ENCODE results near the gene GPATCH1.

GPATCH1 gene

DNA sequence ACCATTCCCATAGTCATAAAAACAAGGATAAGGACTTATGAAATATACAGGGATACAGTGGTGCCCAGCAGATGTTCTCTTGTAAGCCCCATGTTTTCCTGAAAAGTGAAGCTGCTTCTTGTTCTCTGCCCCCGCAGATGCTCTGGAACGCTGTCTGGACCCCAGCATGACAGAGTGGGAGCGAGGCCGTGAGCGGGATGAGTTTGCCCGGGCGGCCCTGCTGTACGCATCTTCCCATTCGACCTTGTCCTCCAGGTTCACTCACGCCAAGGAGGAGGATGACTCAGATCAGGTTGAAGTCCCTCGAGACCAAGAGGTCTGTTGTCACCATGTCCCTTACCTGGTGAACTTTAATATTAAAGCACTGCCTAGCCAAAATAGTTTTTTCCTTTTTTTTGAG is 30.6 kb downstream of the GPATCH1 start:
- H3K4me3 ChIP-seq (ENCODE audit: low read depth, low read length): no peak overlapping the region
- TF ChIP-seq, protein P1, sequence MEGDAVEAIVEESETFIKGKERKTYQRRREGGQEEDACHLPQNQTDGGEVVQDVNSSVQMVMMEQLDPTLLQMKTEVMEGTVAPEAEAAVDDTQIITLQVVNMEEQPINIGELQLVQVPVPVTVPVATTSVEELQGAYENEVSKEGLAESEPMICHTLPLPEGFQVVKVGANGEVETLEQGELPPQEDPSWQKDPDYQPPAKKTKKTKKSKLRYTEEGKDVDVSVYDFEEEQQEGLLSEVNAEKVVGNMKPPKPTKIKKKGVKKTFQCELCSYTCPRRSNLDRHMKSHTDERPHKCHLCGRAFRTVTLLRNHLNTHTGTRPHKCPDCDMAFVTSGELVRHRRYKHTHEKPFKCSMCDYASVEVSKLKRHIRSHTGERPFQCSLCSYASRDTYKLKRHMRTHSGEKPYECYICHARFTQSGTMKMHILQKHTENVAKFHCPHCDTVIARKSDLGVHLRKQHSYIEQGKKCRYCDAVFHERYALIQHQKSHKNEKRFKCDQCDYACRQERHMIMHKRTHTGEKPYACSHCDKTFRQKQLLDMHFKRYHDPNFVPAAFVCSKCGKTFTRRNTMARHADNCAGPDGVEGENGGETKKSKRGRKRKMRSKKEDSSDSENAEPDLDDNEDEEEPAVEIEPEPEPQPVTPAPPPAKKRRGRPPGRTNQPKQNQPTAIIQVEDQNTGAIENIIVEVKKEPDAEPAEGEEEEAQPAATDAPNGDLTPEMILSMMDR (IDR thresholded peaks at IDR 0.05; ENCODE audit: low read depth, low read length): no peak
- TF ChIP-seq, protein P2, sequence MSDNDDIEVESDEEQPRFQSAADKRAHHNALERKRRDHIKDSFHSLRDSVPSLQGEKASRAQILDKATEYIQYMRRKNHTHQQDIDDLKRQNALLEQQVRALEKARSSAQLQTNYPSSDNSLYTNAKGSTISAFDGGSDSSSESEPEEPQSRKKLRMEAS (IDR thresholded peaks at IDR 0.05; ENCODE audit: low read depth, low read length): no peak
- no peak for TF ChIP-seq POLR2A (IDR thresholded peaks at IDR 0.05; ENCODE audit: extremely low read depth, insufficient read length)
- no peak for TF ChIP-seq MYC (IDR thresholded peaks at IDR 0.05; ENCODE audit: low read depth, low read length)
- DNase-seq (ENCODE audit: low read depth): no peak

DNA sequence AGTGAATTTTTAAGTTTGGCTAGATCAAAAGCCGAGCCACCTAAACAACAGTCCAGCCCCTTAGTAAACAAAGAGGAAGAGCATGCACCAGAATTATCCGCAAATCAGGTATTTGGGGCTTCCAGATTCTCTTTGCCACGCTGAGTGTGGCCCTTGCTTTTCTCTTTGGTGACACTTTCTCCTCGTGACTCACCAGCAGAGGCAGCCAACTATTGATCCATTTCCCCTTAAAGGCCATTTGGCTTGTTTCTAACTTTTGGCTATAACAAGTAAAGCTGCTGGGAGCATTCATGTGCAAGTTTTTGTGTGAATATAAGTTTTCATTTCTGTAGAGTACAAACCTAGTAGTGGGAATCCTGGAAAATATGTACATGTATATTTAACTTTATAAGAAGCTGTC is 33.3 kb downstream of the GPATCH1 start:
- DNase-seq (ENCODE audit: low read depth): no peak
- TF ChIP-seq POLR2A (IDR thresholded peaks at IDR 0.05; ENCODE audit: extremely low read depth, insufficient read length) (no peak), MYC (IDR thresholded peaks at IDR 0.05; ENCODE audit: low read depth, low read length) (no peak)
- TF ChIP-seq, protein P2 (IDR thresholded peaks at IDR 0.05; ENCODE audit: low read depth, low read length): no peak
- TF ChIP-seq, protein P1 (IDR thresholded peaks at IDR 0.05; ENCODE audit: low read depth, low read length): no peak
- no peak overlapping the region for H3K4me3 ChIP-seq (ENCODE audit: low read depth, low read length)

DNA sequence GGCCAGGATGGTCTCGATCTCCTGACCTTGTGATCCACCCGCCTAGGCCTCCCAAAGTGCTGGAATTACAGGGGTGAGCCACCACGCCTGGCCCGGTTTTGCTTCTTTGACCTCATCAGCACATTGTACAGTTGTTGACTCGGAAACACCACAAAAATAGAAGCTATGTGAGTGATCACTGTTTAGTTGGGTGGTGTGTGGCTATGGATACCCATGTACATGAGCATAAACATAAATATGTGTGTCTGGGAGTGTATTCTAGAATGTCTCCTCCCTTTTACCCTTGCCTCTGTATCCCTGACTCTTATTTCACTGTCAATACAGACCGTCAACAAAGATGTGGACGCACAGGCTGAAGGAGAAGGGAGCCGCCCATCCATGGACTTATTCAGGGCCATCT is 36.5 kb downstream of the GPATCH1 start:
- no peak for DNase-seq (ENCODE audit: low read depth)
- H3K4me3 ChIP-seq (ENCODE audit: low read depth, low read length): no peak overlapping the region
- no peak for TF ChIP-seq MYC (IDR thresholded peaks at IDR 0.05; ENCODE audit: low read depth, low read length)
- TF ChIP-seq, protein P1 (IDR thresholded peaks at IDR 0.05; ENCODE audit: low read depth, low read length): no peak

DNA sequence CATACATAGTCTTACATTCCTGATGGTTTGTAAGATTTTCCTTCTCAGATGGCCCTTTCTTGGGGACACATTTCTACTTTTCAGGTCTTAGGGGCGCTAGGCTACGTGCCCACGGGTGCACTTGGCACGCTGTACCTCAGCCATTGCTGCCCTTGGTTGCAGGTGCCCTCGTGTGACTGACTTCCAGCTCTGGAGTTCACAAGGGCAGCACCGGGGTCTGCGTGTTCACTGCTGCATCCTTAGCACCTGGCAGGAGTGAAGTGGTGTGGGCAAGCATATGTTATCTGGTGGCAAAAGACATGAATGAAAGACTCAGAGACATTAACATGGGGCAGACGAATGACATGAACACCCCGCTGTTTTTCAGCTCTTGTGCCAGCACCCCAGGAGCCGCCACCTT is 37.7 kb downstream of the GPATCH1 start:
- no peak overlapping the region for H3K4me3 ChIP-seq (ENCODE audit: low read depth, low read length)
- TF ChIP-seq, protein P1 (IDR thresholded peaks at IDR 0.05; ENCODE audit: low read depth, low read length): no peak
- TF ChIP-seq, protein P2 (IDR thresholded peaks at IDR 0.05; ENCODE audit: low read depth, low read length): no peak
- TF ChIP-seq MYC (IDR thresholded peaks at IDR 0.05; ENCODE audit: low read depth, low read length) (no peak), POLR2A (IDR thresholded peaks at IDR 0.05; ENCODE audit: extremely low read depth, insufficient read length) (no peak)
- DNase-seq (ENCODE audit: low read depth): no peak

DNA sequence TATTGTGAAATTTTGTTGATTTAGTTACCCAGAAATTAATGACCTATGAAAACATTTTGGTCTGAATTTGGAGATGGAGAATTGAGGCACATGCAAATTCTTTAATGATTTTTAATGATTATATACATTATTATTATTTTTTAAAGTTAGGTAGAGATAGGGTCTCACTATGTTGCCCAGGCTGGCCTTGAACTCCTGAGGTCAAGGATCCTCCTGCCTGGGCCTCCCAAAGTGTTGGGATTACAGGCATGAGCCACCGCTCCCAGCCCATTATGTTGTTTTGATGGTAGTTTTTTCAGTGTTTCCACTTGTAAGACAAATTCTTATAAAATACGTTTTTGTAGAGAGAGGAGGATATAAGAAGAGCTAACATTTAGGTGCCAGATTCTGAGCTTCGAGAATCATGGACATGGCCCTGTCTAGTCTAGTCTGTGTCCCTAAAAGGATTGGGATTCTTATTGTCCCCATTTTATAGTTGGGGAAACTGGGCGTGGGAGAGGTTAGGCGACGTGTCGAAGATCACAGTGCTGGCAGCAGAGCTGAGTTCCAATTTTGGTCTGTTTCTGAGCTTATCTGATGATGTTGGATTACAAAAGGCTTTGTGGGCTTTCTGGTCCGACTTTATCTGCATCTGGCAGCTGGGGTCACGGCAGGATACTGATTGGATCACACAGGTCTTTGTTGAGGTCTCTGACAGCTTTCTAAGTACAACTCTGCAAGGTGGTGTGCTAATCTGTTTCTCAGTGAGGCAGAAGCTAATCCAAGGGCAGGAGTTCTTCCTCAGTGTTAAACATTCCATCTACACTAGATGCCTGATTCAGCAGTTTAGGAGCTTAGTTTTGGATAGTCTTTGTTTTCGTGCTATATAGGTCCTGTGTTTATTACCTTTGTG is 43.5 kb downstream of the GPATCH1 start:
- peak; percentile 23 for DNase-seq (ENCODE audit: low read depth)
- H3K4me3 ChIP-seq (ENCODE audit: low read depth, low read length): no peak overlapping the region
- TF ChIP-seq, protein P1 (IDR thresholded peaks at IDR 0.05; ENCODE audit: low read depth, low read length): no peak
- TF ChIP-seq, protein P2 (IDR thresholded peaks at IDR 0.05; ENCODE audit: low read depth, low read length): no peak
- no peak for TF ChIP-seq MYC (IDR thresholded peaks at IDR 0.05; ENCODE audit: low read depth, low read length)
- TF ChIP-seq POLR2A (IDR thresholded peaks at IDR 0.05; ENCODE audit: extremely low read depth, insufficient read length): no peak

All from NB4 (cell line).